ENCODE measurements around the gene HPN.
A peak's percentile ranks its signal among the peaks of the same experiment; 100 is the strongest.

The HPN gene

GRCh38 chr19:35105411-35106290 is 64.1 kb downstream of the HPN start:
- no peak for DNase-seq (ENCODE audit: low spot score)

DNA sequence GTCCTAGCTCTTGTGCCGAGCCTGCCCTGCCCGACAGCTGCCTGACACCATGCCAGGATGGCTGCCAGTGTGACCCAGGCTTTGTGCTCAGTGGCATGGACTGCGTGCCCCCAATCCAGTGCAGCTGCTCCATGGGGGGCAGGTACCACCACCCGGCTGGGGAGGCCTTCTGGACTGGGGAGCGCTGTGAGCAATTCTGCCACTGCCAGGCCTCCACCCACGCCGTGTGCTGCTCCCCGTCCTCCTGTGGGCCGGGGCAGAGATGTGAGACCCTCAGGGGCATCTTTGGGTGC is 64.7 kb downstream of the HPN start:
- DNase-seq (ENCODE audit: low spot score), result no peak

DNA sequence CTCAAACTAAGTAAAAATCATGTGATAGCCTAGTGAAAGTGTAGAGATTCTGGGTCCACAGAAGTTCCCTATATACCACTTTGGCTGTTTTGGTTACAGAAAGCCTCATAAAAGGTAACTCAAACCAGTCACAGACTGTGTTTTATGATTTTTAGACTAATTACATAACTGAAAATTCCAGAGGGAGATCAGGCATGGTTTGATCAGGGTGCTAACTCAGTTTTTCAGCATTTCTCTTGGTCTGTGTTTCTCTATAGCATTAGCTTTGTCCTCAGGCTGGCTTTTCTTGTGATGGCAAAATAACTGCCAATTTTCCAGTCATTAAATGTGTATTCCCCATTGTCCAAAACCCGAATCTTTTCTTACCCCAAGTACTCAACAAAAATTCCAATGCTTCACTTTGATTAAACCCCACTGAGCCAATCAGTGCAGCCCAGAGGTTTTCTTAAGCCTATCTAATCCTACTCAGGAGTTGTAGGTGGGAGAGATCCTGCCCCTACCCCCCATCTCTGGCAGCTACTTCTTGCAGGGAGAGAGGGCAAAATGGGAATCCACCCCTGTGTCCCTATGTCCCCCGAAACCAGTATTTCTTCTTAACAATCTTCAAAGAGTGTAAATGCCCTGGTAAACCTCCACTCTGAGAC is 65.5 kb downstream of the HPN start:
- peak; percentile 51 for DNase-seq (ENCODE audit: low spot score)

- peak; percentile 98 for DNase-seq (ENCODE audit: low spot score)
Measured at GRCh38 chr19:35107545-35107944, 66.0 kb downstream of the HPN start.

DNA sequence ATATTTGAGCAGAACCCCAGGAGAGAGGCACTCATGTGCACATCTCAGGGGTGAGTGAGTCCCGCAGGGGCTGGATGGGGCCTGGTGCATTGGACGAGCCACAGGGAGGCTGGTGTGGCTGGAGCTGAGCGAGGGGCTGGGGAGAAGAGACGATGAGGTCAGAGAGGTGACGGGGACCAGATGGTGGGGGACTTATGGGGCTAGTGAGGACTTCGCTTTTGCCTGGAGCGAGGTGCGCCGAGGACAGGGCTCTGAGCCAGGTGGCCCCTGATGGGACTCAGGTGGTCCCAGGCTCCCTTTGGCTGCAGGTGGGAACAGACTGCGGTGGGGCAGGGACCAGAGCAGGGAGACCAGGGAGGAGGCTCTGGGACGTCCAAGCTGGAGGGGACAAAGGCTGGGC is 67.2 kb downstream of the HPN start:
- DNase-seq (ENCODE audit: low spot score), result no peak

- DNase-seq (ENCODE audit: low spot score), result no peak
Measured at GRCh38 chr19:35109395-35110112, 68.0 kb downstream of the HPN start.

DNA sequence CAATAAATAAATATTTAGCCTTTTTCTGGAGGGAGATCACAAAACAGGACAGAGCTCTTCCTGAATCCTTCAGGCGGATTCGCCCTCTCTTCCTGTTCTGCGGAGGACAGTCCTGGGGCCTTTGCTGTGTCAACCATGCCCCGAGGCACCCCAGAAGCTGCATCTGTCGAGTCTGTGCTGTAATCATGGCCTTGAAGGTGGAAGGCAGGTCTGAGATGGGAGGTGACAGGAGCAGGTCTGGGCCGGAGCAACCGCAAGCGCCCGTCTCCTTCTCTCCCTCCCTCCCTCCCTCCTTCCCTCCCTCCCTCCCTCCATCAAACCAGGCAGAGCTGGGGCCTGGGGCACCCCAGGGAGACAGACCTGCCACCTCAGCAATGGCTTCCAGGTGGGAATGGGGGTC is 69.5 kb downstream of the HPN start:
- no peak for DNase-seq (ENCODE audit: low spot score)

DNA sequence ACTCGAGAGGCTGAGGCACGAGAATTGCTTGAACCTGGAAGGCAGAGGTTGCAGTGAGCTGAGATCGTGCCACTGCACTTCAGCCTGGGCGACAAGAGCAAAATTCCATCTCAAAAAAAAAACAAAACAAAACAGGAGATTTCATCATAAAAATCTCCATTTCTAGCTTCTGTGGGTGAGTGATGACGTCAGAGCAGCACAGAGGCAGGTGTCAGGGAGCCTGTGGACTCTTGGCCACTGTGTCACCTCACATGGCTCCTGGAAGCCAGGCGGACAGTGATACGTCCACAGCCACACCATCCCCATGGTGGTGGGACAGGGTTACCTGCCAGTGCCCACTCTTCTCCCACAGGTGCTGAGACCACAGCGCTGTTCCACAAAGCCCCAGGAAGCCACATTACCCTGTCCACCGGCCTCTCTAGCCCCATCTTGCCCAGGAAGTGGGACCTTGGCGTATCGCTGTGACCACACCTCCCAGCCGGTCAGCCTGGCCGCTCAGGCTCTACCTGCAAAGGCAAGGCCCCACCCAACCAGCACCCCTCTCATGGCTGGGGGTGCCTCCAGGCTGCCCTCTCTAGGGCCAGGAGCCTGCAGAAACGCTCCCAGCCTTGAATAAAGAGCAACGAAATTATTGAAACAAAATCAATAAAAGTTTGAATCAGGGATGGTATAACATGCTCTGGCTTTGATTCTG is 71.6 kb downstream of the HPN start:
- no peak for DNase-seq (ENCODE audit: low spot score)

DNA sequence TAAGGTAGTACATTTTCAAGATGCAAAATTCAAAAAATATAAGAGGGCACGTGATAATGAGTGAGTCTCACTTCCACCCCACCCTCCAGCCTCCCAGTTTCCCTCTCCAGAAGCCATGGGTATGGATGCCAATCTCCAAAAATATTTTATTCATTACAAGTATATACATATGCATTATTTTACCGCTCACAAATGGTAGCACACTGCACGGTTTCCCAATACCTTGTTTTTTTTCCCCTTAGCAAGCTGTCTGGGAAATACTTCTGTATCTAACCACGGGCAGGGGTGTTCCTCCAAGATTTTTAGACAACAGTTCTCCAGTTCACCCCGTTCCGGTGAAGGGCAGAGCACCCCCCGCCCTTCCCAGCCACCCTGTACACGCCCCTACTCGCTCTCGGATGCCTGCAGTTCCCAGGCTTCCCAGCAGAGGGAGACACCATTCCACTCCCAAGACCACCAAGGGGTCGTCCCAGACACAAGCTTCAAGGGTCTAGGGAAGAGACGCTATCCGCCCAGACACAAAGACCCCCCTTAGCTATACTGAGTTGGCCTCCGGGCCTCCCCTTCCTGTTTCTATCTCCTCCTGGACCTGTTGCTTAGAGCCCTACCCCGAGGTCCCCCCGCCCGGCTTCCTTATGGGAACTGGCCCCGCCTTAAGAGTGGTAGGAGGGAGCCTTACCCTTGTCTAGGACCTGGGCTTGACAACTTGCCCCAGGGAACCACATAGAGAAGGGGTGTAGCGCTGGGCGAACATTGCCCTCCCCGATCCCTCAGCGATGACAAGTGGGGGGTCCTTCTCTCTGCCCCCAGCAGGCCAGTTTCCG is 73.0 kb downstream of the HPN start:
- peak; percentile 82 for DNase-seq (ENCODE audit: low spot score)

- peak; percentile 56 for DNase-seq (ENCODE audit: low spot score)
Measured at GRCh38 chr19:35115177-35115951, 73.8 kb downstream of the HPN start, which contains the start of gene FXYD3. Gene FXYD3 (plus strand): TSS chr19:35115823. CDS start chr19:35119377, 3,554 bp downstream.
